ENCODE measurements around the gene HEXD.

The HEXD gene

GRCh38 chr17:82382933-82383255 is 35.3 kb upstream of the HEXD start:
- DNase-seq: no peak

GRCh38 chr17:82383411-82383810 is 34.7 kb upstream of the HEXD start:
- DNase-seq: no peak

- DNase-seq: no peak
Observed at GRCh38 chr17:82384051-82384729, 34.0 kb upstream of the HEXD start.

- no peak for DNase-seq
Observed at GRCh38 chr17:82384730-82385481, 33.2 kb upstream of the HEXD start.

GRCh38 chr17:82385559-82386254 is 32.4 kb upstream of the HEXD start:
- no peak for DNase-seq

GRCh38 chr17:82386255-82386831 is 31.8 kb upstream of the HEXD start:
- no peak for DNase-seq

GRCh38 chr17:82386881-82387704 is 31.1 kb upstream of the HEXD start:
- no peak for DNase-seq

- no peak for DNase-seq
Observed at GRCh38 chr17:82387705-82388106, 30.4 kb upstream of the HEXD start.

GRCh38 chr17:82388223-82388921 is 29.8 kb upstream of the HEXD start:
- no peak for DNase-seq

- no peak for DNase-seq
Observed at GRCh38 chr17:82388922-82389283, 29.2 kb upstream of the HEXD start.

GRCh38 chr17:82389379-82389778 is 28.8 kb upstream of the HEXD start:
- no peak for DNase-seq

GRCh38 chr17:82390015-82390859 is 27.9 kb upstream of the HEXD start:
- no peak for DNase-seq

GRCh38 chr17:82390860-82391435 is 27.2 kb upstream of the HEXD start:
- no peak for DNase-seq

GRCh38 chr17:82391496-82392066 is 26.6 kb upstream of the HEXD start:
- DNase-seq: no peak

- no peak for DNase-seq
Observed at GRCh38 chr17:82392209-82392920, 25.8 kb upstream of the HEXD start.

- DNase-seq: no peak
Observed at GRCh38 chr17:82392941-82393340, 25.2 kb upstream of the HEXD start.

- DNase-seq: no peak
Observed at GRCh38 chr17:82394278-82394677, 23.9 kb upstream of the HEXD start.

GRCh38 chr17:82396601-82397435 is 21.3 kb upstream of the HEXD start:
- no peak for DNase-seq
